Stimulated activated CD8-positive, alpha-beta memory T cell treated with anti-CD3 and anti-CD28 coated beads, Interleukin-7, amount 100 ng/mL, for 1 hour (primary cell): ENCODE results near the gene EPHB3.

Experiments
- DNase-seq, 2 donors: peaks; one replicate each; pipeline ENCODE4 v3.0.0-alpha.2; 2020; ENCODE audit warnings: low read depth in 2 of 2

Gene EPHB3

DNA sequence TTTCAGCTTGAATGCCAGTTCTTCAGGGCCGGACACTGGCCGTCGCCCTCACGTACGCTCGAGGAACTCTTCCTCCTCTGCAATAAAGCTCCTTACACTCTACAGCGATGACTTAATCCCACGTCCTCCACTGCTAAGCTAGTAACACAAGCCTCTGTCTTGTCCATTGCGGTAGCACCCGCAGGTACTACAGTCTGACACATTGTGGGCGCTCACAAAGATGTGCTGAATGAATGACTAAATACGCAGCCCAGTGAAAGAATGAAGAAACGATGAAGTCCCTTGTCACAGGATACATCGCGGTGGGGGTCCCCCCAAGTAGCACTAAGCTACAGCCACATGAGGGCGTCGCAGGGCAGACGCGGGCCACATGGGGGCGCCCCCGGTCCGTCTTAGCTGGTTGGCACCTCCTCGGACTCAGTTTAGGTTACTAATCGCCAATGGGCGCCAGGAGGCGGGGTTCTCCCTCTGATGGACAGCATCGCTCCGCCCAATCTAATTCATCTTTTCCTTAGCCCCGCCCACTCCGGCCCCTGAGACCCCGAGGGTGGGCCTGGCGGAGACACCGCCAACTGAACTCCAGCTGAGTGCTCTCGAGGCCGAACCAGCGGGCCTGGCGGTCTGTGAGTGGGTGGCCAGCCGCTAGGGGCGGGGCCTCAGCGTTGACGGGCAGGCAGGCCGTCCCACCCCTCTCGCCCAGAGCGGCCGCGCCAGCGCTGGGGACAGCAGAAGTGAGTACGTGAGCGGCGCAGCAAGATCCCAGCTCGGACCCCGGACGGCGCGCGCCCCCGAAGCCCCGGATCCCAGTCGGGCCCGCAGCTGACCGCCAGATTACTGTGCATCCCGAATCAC lies at the start of gene EPHB3:
Gene EPHB3 (plus strand): TSS at position 725 of the 852 bp plus-strand sequence. CDS start 451 bp downstream, outside the sequence.
- peak; percentile 71 to 72 for DNase-seq

DNA sequence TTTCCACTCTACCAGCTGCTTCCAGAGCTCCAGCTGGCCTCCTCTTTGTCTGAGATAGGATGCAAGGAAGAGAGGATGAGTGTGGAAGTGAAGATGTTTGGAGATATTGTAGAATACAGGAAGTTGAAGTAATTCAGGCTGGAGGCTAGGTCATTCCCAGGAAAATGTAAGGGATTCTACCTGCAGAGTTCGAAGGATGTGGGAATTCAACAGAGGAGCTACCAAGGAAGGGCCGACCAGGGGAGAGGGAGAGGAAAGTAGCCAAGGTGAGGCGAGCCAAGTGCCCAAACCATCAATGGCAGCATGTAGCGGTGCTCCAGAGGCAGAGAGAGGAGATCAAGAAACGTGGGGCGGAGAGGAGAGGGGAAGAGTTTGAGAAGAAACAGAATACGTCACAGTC lies 49.0 kb upstream of the EPHB3 start:
- no peak for DNase-seq

DNA sequence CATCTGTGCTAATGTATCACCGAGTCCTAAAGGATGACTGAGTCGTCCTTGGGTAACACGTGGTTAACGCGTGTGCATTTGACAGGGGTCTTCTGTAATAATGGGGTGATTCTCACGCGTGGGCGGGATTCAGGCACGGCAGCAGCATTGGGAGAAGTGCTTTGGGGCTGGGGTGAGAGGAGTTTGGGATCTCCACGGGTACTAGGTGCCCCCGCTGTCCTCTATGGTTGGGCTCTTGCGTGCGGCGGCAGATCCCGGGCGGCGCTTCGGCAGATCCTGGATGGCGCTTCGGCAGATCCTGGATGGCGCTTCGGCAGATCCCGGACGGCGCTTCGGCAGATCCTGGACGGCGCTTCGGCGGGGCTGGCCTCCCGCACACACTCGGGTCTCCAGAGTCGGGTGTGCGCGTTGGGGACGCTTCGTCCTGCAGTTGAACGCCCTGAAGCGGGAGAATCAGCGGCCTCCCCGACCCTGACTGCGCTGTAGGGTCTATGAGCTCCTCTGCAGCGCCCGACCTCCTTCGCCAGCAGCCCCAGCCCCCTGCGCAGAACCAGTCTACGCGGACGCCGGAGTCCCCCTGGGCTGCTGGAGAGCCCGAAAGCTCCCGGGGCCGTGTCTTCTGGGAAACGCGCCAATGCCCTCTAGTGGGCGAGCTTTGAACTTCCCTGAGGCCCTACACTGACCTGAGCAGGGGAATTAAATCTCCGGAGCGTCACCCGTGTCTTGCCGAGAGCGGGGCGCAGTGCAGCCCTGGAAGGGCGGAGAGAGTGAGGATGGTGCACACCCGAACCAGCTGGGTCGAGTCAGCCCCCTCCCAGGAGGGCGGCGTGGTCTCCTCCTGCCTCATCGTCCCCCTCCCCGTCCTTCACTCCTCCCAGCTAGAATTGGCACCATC lies 48.1 kb upstream of the EPHB3 start:
- DNase-seq, result peak; percentile 64 to 71

DNA sequence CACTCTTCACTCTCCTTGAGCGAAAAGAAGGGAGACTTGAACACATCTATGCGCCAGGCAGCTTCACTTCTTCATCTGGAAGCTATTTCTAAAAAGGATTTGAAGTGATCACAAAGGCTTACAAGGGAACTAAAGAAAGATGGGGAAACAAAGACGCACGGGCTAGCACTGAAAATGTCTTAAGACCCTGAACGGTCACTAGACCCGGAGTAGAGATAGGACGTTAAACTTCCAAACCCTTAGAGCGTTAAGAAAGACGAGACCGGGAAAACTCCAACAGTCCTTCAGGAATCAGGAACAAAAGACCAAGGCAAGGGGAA lies 47.5 kb upstream of the EPHB3 start:
- no peak for DNase-seq

DNA sequence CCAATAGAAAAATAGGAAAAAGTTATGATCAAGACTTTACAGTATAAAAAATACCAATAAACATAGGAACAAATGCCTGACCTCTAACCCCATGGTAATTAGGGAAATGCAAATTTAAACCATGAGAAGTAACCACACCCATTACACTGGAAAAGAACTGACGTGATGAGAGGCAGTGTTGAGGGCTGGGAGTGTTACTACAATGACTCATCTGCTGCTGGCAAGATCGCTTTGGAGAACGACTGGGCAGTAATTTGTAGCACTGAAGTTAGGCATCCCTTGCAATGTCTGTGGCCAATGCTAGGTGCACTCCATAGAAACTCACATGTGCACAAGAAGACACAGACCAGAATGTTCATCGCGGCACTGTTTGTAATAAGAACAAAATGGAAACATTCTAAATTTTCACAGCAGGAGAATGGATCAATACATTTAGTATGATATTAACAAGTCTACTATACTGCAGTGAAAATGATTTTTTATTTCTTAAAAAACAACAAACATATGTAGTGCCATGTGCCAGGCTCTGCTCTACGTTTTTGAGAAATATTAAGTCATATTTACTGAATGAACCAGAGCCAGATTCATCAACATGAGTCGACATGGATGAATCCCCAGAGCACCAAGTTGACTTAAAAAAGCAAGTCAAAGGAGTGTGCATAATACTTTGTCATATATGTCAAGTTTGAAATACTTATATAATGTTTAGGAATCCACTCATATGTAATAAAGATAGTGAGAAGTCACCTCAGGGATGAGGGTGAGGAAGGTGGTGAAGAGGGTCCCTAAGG lies 37.6 kb upstream of the EPHB3 start:
- DNase-seq, result no peak

DNA sequence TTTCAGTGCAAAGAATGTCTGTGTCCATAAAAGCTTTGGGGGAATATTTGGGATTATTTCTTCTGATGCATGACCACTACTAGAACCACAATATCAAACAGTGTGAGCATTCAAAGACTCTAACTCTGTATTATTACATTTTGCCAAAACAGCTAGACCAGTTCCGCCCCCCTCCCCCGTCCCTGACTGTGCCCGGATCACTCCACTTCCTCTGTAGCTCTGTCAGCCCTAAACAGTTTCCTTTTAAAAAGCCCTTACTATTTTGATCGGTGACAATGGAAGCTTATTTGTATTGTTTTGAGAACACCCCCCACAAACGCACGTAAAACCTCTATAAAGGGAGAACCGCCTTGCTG lies 36.6 kb upstream of the EPHB3 start:
- no peak for DNase-seq

DNA sequence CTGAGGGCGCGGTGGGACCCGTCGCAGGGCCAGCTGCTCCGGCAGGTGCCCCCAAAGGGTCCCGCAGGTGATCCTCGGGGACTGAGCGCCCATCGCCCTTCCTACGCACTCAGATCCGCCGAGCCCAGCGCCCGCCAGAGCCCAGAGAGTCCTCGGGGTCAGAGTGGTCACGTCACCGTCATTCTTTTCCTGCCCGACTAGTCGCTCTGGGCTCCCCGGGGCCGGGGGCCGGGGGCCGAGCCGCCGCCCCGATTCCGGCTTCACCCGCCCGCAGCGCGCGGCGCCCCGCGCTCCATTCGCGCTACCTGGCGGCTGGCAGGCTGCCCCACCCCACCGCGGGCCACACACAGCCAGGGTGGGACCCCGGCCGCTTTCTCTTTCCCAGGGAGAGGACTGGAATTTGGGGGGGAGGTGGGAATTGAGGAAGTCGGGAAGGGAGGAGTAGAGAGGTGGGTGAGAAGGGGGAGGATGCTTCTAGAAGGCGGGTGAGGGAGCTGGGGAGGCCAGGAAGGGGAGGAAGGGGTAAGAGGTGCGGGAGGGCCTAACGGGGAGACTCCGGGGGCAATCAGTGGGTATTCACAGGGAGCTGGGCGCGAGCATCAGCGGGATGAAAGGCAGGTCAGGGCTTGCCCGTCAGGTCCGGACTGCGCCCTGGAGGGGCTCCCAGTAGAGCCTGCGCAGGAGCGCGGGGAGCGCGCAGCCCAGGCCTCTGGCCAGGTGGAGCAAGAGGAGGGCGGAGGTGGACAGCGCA lies 36.1 kb upstream of the EPHB3 start:
- no peak for DNase-seq

DNA sequence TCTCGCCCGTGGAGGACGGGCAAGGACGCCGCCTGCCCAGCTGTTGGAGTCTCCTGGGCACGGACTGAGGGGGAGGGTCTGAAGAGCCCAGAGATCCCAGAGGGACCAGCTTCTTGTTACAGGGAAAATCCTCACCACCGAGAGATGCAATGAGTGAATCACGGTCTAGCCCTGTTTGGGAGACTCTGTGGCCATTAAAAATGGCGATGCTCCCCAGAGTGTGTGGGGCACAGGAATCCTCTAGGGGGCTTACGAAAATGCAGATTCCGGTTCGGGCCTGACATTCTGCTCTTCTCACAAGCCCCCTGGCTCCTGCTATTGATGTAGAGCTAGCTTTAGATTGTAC lies 35.5 kb upstream of the EPHB3 start:
- no peak for DNase-seq

DNA sequence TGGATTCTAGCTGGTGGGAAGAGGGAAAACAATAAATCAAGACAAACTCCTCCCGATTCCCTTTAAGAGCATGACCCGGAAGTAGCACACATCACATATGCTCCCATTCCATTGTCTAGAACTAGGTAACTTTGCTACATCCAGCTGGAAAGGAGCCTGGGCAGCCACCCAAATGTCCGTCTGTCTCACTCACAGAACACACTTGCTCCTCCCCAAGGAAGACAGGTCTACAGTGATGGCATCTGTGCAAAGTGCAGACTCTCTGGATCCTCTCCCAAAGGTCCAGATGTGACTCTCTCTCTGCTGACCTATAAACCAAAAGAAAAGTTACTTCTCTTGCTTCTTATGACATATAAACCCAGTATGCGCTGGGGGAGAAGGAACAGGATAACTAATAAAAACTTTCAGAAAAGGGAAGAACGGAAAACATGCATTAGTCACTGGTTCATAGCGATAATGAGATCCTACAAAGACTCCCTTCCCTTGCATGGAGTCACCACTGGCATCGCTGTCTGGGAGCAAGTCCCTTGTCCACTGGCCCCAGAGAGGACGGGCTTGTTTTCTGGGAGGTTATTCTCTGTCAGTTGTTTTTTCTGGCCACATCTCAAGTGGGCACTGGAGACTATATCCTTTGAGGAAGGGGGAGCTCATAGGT lies 29.8 kb upstream of the EPHB3 start:
- no peak for DNase-seq

DNA sequence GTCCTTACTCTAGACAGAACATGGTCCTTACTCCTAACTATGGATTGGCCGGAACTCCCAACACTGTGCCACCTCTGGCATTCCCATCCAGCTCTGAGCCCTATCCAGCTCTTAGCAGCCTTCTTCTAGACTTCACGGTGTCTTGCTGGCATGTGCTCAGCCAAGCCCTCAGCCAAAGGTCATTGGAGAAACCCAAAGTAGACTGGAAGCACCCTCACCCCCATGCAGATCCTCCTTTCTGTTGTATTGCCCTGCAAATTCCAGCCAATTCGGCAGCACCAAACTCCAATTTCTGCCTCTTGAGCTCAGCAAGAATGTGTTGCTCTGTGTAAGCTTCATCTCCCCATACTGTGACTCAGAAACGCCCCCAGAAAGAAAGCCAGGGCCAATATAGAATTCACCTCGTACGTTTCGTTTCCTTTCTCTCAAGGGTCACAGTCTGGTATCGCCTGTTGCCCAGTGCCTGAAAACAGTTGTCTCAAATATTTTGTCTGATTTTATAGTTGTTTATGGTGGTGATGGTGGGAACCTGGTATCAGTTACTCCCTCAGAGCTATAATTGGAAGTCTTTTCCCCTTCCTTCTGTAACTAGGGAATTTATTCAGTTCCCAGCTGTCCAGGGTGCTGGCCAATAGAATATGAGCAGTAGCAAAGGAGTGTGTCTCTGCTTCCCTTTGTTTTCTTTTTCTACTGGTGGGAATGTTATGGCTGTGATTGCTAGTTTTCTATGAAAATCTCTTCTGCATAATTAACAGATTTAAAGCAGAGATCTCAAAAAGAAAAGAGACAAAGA lies 28.4 kb upstream of the EPHB3 start:
- DNase-seq, result no peak

DNA sequence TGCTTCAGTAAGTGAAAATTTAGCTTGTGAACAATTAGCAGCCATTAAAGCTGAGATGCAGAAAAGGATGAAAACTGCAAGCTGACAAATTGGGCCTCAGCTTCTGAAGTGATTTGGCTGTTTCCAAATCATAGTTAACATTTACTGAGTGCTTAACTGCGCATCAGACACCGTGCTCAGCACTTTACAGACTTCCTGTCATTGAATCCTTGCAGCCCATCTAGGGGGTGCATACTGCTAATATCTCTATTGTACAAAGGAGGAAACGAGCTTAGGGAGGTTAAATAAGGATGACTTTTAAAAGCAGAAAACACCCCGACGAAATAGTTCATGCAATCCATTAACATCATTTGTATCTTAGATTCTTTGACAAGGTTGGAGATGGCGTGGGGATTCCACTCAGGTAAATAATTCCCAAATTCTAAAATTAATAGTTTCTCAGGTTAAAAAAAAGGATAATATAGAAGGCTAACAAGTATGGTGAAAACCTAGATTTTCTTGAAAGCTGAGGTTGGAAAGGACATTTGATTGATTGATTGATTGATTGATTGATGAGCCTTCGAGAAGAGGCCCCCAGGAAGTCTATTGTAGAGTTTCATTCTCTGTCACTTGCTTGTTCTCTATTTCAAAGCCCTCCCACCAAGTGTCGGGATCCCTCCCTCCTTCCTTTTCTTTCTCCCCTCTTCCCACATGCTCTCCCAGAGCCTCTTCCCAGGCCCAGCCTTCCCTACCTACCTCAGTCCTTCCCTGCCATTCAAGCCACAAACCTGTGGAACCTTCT lies 23.5 kb upstream of the EPHB3 start:
- no peak for DNase-seq

DNA sequence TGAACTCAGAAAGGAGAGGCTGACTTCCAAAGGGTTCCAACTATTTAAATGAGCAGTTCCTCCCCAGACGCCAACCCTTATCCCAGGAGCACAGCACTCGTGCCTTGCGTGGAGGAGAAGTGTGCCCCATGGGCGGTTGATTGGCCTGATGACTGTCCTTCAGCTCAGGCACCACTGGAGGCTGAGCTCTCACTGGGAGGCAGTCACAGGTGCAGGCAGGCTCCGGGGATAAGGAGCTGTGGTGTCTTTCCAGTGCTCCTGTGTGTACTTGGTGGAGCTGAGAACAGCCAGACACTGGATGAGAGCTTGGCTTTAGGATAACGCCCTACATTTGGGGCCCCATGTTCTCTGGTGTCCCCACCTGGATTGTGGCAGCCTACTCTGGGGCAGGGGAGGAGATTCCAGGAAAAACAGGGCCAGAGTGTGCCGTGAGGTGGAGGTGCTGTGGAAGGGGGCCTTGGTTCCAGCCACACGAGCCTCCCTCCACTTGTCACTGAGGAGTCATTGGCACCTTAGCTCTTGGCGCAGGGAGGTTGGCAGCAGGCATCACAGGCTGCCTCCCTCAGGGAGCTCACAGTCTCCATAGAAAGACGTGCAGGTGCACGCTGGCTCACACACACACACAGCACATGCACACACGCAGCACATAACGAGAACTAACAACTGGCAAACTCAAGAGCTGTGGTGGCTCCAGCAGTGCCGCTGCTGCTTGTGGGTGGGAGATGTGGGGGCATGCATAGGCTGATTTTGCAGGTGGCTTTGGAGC lies 22.7 kb upstream of the EPHB3 start:
- no peak for DNase-seq

DNA sequence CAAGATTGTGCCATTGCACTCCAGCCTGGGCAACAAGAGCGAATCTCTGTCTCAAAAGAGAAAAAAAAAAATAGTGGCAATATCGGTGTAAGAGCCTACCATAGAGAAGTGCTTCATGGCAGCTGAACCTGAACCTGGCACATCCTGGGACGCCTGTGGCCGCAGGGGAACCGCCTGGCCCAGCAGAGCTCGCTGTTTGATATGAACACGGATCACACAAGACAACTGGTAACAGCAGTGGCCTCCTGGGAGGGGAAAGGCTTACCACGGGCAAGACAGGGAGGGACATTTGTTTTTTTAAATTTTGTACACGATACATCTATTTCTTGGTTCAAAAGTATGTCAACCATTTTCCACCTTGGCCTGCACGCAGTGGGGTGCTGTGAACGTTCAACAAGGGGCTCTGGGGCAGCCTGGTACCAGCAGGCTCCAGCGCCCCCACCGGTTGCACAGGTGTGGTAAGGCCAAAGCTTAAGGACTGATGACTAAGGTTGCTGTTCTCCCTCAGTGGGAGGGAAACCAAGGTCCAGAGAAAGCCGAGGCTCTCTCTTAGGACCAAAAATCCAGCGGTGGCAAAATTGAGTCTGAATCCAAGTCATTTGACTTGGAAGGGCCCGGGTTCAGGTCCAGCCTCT lies 21.7 kb upstream of the EPHB3 start:
- no peak for DNase-seq

DNA sequence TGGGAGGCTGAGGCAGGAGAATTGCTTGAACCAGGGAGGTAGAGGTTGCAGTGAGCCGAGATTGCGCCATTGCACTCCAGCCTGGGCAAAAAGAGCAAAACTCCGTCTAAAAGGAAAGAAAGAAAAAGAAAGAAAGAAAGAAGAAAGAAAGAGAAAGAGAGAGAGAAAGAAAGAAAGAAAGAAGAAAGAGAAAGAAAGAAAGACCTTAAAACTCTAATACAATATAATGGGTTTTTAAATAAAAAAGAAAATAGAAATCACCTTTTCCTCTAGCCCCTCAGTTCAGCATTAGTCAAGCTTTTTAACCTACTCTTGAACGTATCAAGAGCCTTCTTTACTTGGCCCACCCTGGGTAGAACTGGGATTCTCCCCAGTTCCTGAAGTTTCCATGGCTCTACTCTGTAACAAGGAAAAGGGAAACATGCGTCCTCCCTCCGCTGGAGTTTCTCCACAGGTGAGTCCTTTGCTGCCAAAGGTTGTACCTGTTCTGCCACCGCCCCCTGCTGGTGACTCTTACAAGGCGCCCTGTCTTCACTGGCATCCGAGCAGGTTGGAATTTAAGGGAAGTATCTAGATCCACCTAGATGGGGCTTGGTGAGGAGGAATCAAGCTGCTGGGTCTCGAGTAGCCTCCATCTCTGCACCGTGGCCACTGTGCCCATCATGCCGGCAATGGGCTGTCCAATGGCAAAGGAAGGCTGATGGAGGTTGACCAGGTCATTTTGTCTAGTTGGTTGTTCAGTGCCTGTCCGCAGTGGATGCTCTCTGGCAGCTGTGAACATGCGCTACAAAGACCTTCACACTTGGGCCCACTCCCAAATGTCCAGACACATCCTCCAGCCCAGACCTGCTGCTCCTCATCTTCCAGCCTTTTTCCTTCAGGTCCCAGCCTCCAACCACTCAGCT lies 20.6 kb upstream of the EPHB3 start:
- peak; percentile 37 to 66 for DNase-seq

DNA sequence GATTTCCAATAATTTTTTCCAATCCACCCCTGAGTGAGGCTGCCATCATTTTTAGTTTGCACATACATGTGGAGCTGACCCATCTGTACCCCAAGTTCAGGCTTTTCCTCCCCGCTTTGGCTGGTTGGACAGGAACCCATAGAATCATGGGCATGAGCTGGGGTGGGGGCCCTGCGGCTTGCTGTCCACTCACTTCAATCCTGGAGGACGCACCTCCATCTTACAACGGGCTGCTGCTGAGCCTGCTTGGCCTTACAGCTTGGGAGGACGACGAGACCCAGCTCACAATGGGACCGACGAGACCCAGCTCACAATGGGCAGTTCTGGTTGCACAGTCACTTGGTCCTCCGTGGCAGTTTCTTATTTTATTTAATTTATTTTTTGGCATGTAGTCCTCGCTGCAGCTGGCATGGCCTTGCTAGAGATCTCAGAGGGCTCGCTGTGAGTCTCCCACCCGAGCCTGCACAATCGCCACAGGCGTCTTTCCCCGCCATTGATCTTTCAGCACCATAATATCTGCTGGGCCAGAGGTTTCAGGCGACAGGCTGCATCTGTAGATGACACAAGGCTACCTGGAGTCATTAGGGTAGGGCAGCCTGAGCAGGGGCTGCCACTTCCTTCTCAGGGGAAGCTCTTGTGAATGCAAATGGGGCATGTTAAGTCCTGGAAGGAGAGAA lies 19.6 kb upstream of the EPHB3 start:
- no peak for DNase-seq

DNA sequence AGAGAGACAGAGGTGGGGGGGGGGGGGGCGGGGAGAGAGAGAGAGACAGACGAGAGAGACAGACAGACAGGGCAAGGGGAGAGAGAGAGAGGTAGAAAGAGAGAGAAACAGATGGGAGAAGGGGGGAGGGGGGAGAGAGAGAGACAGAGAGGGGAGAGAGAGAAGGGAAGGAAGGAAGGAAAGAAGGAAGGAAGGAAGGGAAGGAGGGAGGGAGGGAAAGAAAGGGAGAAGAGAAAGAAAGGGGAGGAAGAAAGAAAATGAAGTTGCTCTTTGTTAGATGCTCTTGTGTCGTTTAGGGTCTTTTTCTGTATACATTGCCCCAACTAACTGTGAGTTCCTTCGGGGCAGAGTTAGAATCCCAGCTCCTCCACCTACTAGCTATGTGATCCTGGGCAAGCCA lies 19.0 kb upstream of the EPHB3 start:
- DNase-seq, result no peak

DNA sequence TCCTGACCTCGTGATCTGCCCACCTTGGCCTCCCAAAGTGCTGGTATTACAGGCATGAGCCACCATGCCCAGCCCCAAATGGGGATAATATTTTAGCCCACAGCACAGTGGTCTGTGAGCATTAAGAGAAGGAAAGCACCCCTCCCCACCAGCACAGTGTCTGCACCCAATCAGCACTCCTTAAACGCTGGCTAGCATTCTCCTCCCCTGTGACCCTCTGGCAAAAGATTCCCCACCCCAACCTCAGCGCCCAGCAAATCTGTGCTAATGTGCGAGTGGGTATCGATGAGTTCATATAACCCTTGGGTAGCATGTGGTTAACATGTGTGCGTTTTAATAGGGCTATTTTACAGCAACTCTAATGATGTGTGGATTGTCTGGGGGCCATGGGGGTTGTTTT lies 18.3 kb upstream of the EPHB3 start:
- DNase-seq, result no peak
